PC-3 (cell line): ENCODE measurements around the gene HINFP.

Experiments
- CTCF ChIP-seq: fragments of 300-600 bp; sonication (generic); conservative IDR thresholded peaks from 2 replicates; pipeline ENCODE4 v1.5.1; 2017; ENCODE audit warnings: antibody characterized with exemption, low read depth, mild to moderate bottlenecking, low read length
- EZH2 ChIP-seq: fragments of 300-600 bp; sonication (generic); IDR thresholded peaks from one replicate; pipeline ENCODE4 v1.6.1; 2017; ENCODE audit warnings: antibody characterized with exemption, mild to moderate bottlenecking, low read length; ENCODE audit not compliant: unreplicated experiment
- EZH2phosphoT487 ChIP-seq: fragments of 300-600 bp; sonication (generic); IDR thresholded peaks from 2 replicates; pipeline ENCODE4 v1.6.1; 2018; ENCODE audit warnings: mild to moderate bottlenecking, antibody characterized with exemption, low read length, borderline replicate concordance

DNA sequence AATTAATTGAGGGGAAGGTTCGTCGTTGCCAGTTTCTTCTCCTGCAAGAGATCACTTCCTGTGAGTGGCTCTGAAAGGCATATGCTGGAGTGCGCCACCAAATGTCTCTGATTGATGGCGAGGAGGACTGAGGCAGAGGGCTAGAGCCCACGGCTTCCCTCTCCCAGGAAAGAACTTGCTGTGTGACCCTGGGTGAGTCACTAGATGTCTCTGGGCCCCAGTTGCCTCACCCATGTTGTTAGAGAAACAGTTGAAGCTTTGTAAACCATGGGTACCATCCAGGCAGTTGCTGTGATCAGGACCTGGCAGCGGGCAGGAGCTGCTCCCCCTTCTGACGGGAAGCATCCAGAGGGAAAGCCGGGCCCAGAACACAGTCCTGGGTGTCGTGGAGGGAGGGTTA is 30.7 kb downstream of the HINFP start:
- TF ChIP-seq CTCF (no peak), EZH2phosphoT487 (no peak), EZH2 (no peak)
